HepG2 (cell line): Measurements from ENCODE around the gene MFAP4. TPM values are rescaled to one million over a fixed set of nuclear protein-coding genes. Genes with fewer than 3 reads are reported as not detected.

Source experiments
- ATAC-seq: fragments of 200-7000 bp; cut with Tn5 transposase; 3 replicates; pipeline ENCODE4 v1.9.1; 2020; ENCODE audit warnings: mild to moderate bottlenecking, moderate library complexity
- BruUV-seq: library from RNA; stranded (reverse); fragments of 400-500 nt; replicated peaks from 2 replicates; lab custom pipeline; 2021; lab: Mats Ljungman, UMichigan
- CTCF ChIA-PET: fragments of 300-600 bp; formaldehyde crosslinking; extraction: SDS; loops from one replicate; lab custom pipeline; 2021; ENCODE audit warnings: low total read pairs, inconsistent platforms, low intra/inter-chr PET ratio; lab: Yijun Ruan, JAX
- POLR2A ChIA-PET: fragments of 350-600 bp; sonication (Branson Sonifier 250); formaldehyde crosslinking; loops from one replicate; lab custom pipeline; 2020; ENCODE audit warnings: antibody characterized with exemption, inconsistent platforms; lab: Yijun Ruan, JAX
- DNase-seq: peaks from one replicate; pipeline ENCODE4 v3.0.0-alpha.2; 2015; ENCODE audit warnings: low spot score
- FAIRE-seq: peaks from 3 replicates; lab custom pipeline; 2011; peaks lifted over from hg19 to GRCh38; lab: Jason Lieb, UNC
- H2AFZ ChIP-seq: one replicate; pipeline ENCODE4 v1.6.1; 2011; ENCODE audit warnings: low read length, inconsistent platforms
- H3K27ac ChIP-seq: fragments of 300-600 bp; 3 replicates; pipeline ENCODE4 v1.8.0; 2011; ENCODE audit warnings: mixed run types, mild to moderate bottlenecking, mixed read lengths, low read length, inconsistent platforms; ENCODE audit not compliant: insufficient read depth; ENCODE audit errors: extremely low read length
- H3K27me3 ChIP-seq, 2 experiments: fragments of 200-600 bp in 1 of 2; 2 replicates in 1 of 2; 3 replicates in 1 of 2; pipeline versions ENCODE4 v1.6.0 to v1.8.0; 2011; ENCODE audit warnings: low read length in 2 of 2, mild to moderate bottlenecking in 2 of 2, moderate library complexity in 2 of 2, inconsistent platforms in 1 of 2; ENCODE audit not compliant: insufficient read depth in 2 of 2, control insufficient read depth in 1 of 2
- H3K36me3 ChIP-seq, 2 experiments: fragments of 200-600 bp in 1 of 2; replicated peaks in 1 of 2; 2 replicates in 1 of 2; 3 replicates in 1 of 2; pipeline versions ENCODE4 v1.5.1 to v1.8.0; 2011; ENCODE audit warnings: low read length in 2 of 2, inconsistent platforms in 1 of 2; ENCODE audit not compliant: insufficient read depth in 2 of 2, control insufficient read depth in 1 of 2
- H3K4me1 ChIP-seq: 2 replicates; pipeline ENCODE4 v1.5.1; 2012; ENCODE audit warnings: low read length, inconsistent platforms; ENCODE audit not compliant: insufficient read depth
- H3K4me2 ChIP-seq: 2 replicates; pipeline ENCODE4 v1.6.0; 2011; ENCODE audit warnings: low read depth, low read length, inconsistent platforms
- H3K4me3 ChIP-seq, 3 experiments: fragments of 200-600 bp in 1 of 3; sonication (generic), shearing (Covaris generic) in 1 of 3; replicated peaks in 1 of 3; 2 replicates each; pipeline ENCODE4 v1.5.1; 2011 to 2016; ENCODE audit warnings: low read length in 3 of 3, inconsistent platforms in 2 of 3, low read depth in 2 of 3, mild to moderate bottlenecking in 2 of 3, control low read depth in 1 of 3, mixed read lengths in 1 of 3; ENCODE audit not compliant: insufficient read depth in 1 of 3
- H3K79me2 ChIP-seq: one replicate; pipeline ENCODE4 v1.6.1; 2011; ENCODE audit warnings: low read length, inconsistent platforms; ENCODE audit not compliant: insufficient read depth
- H3K9ac ChIP-seq: 2 replicates; pipeline ENCODE4 v1.6.0; 2011; ENCODE audit warnings: mild to moderate bottlenecking, low read depth, low read length, inconsistent platforms; ENCODE audit not compliant: insufficient read depth
- H3K9me3 ChIP-seq: 2 replicates; pipeline ENCODE4 v1.5.1; 2012; ENCODE audit warnings: mild to moderate bottlenecking, low read length
- H4K20me1 ChIP-seq: 2 replicates; pipeline ENCODE4 v1.6.0; 2011; ENCODE audit warnings: inconsistent platforms, mild to moderate bottlenecking, low read length, moderate library complexity; ENCODE audit not compliant: insufficient read depth
- ARNT2 ChIP-seq: sonication (generic); formaldehyde crosslinking; IDR thresholded peaks from 2 replicates; pipeline ENCODE4 v1.8.0; 2022; ENCODE audit warnings: mild to moderate bottlenecking, low read depth, missing genetic modification reagents, moderate library complexity
- CCAR2 ChIP-seq: fragments of 200-400 bp; formaldehyde crosslinking; optimal IDR thresholded peaks from 2 replicates; pipeline ENCODE3; 2018; ENCODE audit warnings: low read depth, mild to moderate bottlenecking, low read length, moderate library complexity
- GABPA ChIP-seq, 2 experiments: IDR thresholded peaks; 2 replicates each; pipeline ENCODE4 v1.6.1; 2011 to 2016; ENCODE audit warnings: low read depth in 2 of 2, low read length in 1 of 2, missing biosample characterization in 1 of 2, missing genetic modification characterization in 1 of 2
- JUNB ChIP-seq: sonication (generic); formaldehyde crosslinking; IDR thresholded peaks from 2 replicates; pipeline ENCODE4 v1.8.0; 2022; ENCODE audit warnings: missing genetic modification reagents, mild to moderate bottlenecking, borderline replicate concordance
- NR2C2 ChIP-seq: sonication (generic); formaldehyde crosslinking; IDR thresholded peaks from 2 replicates; pipeline ENCODE4 v1.4.0; 2020; ENCODE audit warnings: missing genetic modification reagents, mild to moderate bottlenecking, moderate library complexity, borderline replicate concordance
- ZBTB42 ChIP-seq: sonication (generic); formaldehyde crosslinking; IDR thresholded peaks from 2 replicates; pipeline ENCODE4 v1.5.0; 2020; ENCODE audit warnings: mild to moderate bottlenecking, missing genetic modification reagents
- ZFY ChIP-seq: sonication (generic); formaldehyde crosslinking; IDR thresholded peaks from 2 replicates; pipeline ENCODE4 v1.4.0; 2020; ENCODE audit warnings: missing genetic modification reagents
- ZNF136 ChIP-seq: sonication (generic); formaldehyde crosslinking; IDR thresholded peaks from 2 replicates; pipeline ENCODE4 v1.8.1; 2022; ENCODE audit warnings: low read depth, mild to moderate bottlenecking, moderate library complexity, missing genetic modification reagents
- ZNF292 ChIP-seq: sonication (generic); formaldehyde crosslinking; IDR thresholded peaks from 2 replicates; pipeline ENCODE4 v1.8.1; 2022; ENCODE audit warnings: mild to moderate bottlenecking, low read depth, missing genetic modification reagents, borderline replicate concordance
- ZNF614 ChIP-seq: IDR thresholded peaks from 2 replicates; pipeline ENCODE4 v1.6.1; 2018; ENCODE audit warnings: missing biosample characterization, missing genetic modification reagents, inconsistent platforms, borderline replicate concordance
- WGBS: methylation state at CpG from one replicate; pipeline ENCODE4 v1.1.6; 2017; ENCODE audit warnings: low lambda C conversion rate; 5-methylcytosine and 5-hydroxymethylcytosine counted together
- in situ Hi-C: cut with HindIII; loops from 2 replicates; pipeline ENCODE4 v1.10.0; 2017; ENCODE audit warnings: low pct_unique_long_range_greater_than_20kb; ENCODE audit not compliant: extremely low pct_ligation_motif_present
- intact Hi-C: fragments of 100-400 bp; cut with micrococcal nuclease; formaldehyde crosslinking; loops from one replicate; pipeline ENCODE4 v1.10.0; 2022; ENCODE audit not compliant: unreplicated experiment
- polyA plus RNA-seq, 8 experiments: library from polyadenylated mRNA; depleted of rRNA in 3 of 8; stranded (reverse) in 7 of 8; unstranded in 1 of 8; fragments of >200 nt; fragmentation: Illumina TruSeq in 4 of 8; extraction: Trizol in 4 of 8; gene quantifications; 2 replicates each; pipeline versions ENCODE4 v1.2.1 to v1.2.3, GENCODE V29; 2011 to 2016; ENCODE audit warnings: low read depth in 4 of 8, missing spikeins in 1 of 8, mixed read lengths in 1 of 8; ENCODE audit not compliant: insufficient read depth in 1 of 8
- total RNA-seq, 5 experiments: library from RNA; depleted of rRNA; stranded (reverse); fragments of >200 nt; fragmentation: Illumina TruSeq; extraction: Trizol; gene quantifications; 2 replicates each; pipeline ENCODE4 v1.2.3, GENCODE V29; 2016; ENCODE audit warnings: low read depth in 1 of 5

Gene MFAP4
- total and polyA plus RNA-seq, 2 of the 13 experiments (the other 11 are each of a cell fraction or from before 2014, with no cell fraction given): 0.08 TPM; not detected in 1

DNA sequence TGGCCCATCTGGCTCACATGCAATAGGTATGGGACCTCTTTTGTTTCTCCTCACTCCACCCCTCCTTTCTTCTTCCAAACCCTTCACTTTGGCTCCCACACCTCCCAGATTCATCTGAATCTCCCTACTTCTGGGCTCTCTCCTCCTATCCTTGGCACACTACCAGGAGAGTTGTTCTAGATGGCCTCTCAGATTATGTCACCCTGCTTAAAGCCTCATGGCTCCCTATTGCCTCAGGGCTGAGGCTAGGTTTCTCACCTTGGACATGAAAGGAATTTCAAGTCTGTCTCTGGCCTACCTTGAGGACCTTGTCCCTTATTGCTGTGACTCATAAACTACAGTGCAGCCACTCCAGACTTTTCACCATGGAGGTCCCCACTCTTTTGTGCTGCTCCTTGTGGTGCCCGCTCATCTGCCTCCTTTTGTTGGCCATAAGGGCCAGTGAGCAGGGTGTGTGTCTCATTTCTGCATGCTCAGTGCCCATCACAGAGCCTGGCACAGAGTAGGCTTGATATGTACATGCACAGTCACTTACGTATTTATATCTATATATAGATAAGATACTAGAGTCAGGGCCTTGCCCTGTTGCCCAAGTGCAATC lies 1.0 kb upstream of the MFAP4 start:
- ChIA-PET CTCF (no interaction called here), POLR2A (interaction anchor here (1.4 to 3.9 kb wide), 2 partner anchors 10 to 23 kb away, joined by 3 to 33 read pairs; partner anchors contain the start of gene MAPK7)
- 71% methylated on average over 2 of the region's 2 CpGs for WGBS
- no peak for ATAC-seq
- Histone ChIP-seq H3K27ac (no peak overlapping the region), H3K79me2 (no peaks in the 10 kb centered on the region), H3K4me2 (peak overlapping the region; percentile 24; the same call in 1 of the 2 replicates), H3K9ac (no peak overlapping the region), H4K20me1 (no peaks in the 10 kb centered on the region), H3K9me3 (no peaks in the 10 kb centered on the region), H2AFZ (no peak overlapping the region), H3K27me3 (peaks cover 0 to 20% of the 10 kb centered on the region in 2 experiments; a peak in 2 of 5 replicates), H3K4me1 (peaks cover 29% of the 10 kb centered on the region), H3K36me3 (peaks cover 4 to 14% of the 10 kb centered on the region in 2 experiments; a peak in 3 of 5 replicates), H3K4me3 (no peak overlapping the region; a peak in 1 of 6 replicates)
- in situ Hi-C loops (no loop called here), intact Hi-C loops (no loop called here)
- TF ChIP-seq GABPA (IDR thresholded peaks at IDR 0.05; ENCODE audit: low read depth, low read length): no peak
- TF ChIP-seq GABPA (CRISPR knock-in tag; IDR thresholded peaks at IDR 0.05; ENCODE audit: low read depth): no peak
- no peak for TF ChIP-seq JUNB (CRISPR knock-in tag)
- TF ChIP-seq ZNF292 (CRISPR knock-in tag): no peak
- TF ChIP-seq ZBTB42 (CRISPR knock-in tag): no peak
- TF ChIP-seq NR2C2 (CRISPR knock-in tag): no peak
- no peak for TF ChIP-seq ZNF136
- TF ChIP-seq ZNF614 (CRISPR knock-in tag): no peak
- no peak for TF ChIP-seq ZFY (CRISPR knock-in tag)
- TF ChIP-seq ARNT2 (CRISPR knock-in tag): no peak
- no peak for TF ChIP-seq CCAR2
- FAIRE-seq: no peak
- DNase-seq: no peak
- BruUV-seq: no TSS peak
